K562 (cell line): ENCODE data around the gene ZNF48. TPM values are rescaled to one million over a fixed set of nuclear protein-coding genes. Genes with fewer than 3 reads are reported as not detected.

Experiments used
- BHLHE40 ChIP-seq: IDR thresholded peaks from 2 replicates; pipeline ENCODE4 v1.6.1; 2011; ENCODE audit warnings: low read length, improper control_type of control experiment
- HMG20B ChIP-seq: fragments of 250-450 bp; sonication (Bioruptor Pico); IDR thresholded peaks from 2 replicates; pipeline ENCODE4 v1.5.0; 2021; ENCODE audit warnings: mild to moderate bottlenecking
- NONO ChIP-seq, 2 experiments: fragments of 200-400 bp in 1 of 2; fragments of 450-650 bp in 1 of 2; formaldehyde crosslinking in 1 of 2; IDR thresholded peaks; 2 replicates each; pipeline ENCODE4 v1.6.1; 2017; ENCODE audit warnings: low read depth in 2 of 2, mild to moderate bottlenecking in 2 of 2, moderate library complexity in 2 of 2, low read length in 1 of 2
- NR2C2 ChIP-seq, 2 experiments: fragments of 200-800 bp in 1 of 2; sonication (Bioruptor generic) in 1 of 2; sonication (generic) in 1 of 2; formaldehyde crosslinking in 1 of 2; IDR thresholded peaks; 2 replicates each; pipeline versions ENCODE4 v1.6.1 to v1.8.0; 2016 to 2022; ENCODE audit warnings: mild to moderate bottlenecking in 1 of 2, missing compliant biosample characterization in 1 of 2, missing genetic modification characterization in 1 of 2, missing genetic modification reagents in 1 of 2
- RHOXF2B ChIP-seq: fragments of 250-450 bp; sonication (Bioruptor Pico); conservative IDR thresholded peaks from 2 replicates; pipeline ENCODE4 v1.5.1; 2021
- SUPT5H ChIP-seq: fragments of 450-650 bp; IDR thresholded peaks from 2 replicates; pipeline ENCODE4 v1.6.1; 2016
- TOE1 ChIP-seq, 2 experiments: fragments of 450-650 bp in 1 of 2; sonication (generic) in 1 of 2; formaldehyde crosslinking in 1 of 2; IDR thresholded peaks; 2 replicates each; pipeline versions ENCODE4 v1.7.1 to v1.8.0; 2016 to 2022; ENCODE audit warnings: borderline replicate concordance in 2 of 2, mild to moderate bottlenecking in 2 of 2, antibody characterized with exemption in 1 of 2, inconsistent platforms in 1 of 2, low read depth in 1 of 2, missing genetic modification reagents in 1 of 2, moderate library complexity in 1 of 2
- ZBTB7A ChIP-seq: IDR thresholded peaks from 2 replicates; pipeline ENCODE4 v1.6.1; 2011; ENCODE audit warnings: low read depth, mild to moderate bottlenecking, low read length, moderate library complexity, borderline replicate concordance; ENCODE audit not compliant: control insufficient read depth
- ZFP36 ChIP-seq: fragments of 150-350 bp; IDR thresholded peaks from 2 replicates; pipeline ENCODE4 v1.6.1; 2018; ENCODE audit warnings: low read length, low read depth; ENCODE audit not compliant: partially characterized antibody
- polyA plus RNA-seq, 8 experiments: library from polyadenylated mRNA; depleted of rRNA in 4 of 8; stranded (reverse) in 5 of 8; unstranded in 3 of 8; fragments of >200 nt; fragmentation: Nextera tagmentation in 2 of 8; fragmentation: Illumina TruSeq in 1 of 8; extraction: Ambion mirVana in 2 of 8; extraction: Trizol in 1 of 8; gene quantifications; 2 replicates each; pipeline versions ENCODE4 v1.2.1 to v1.2.3, GENCODE V29; 2011 to 2014; ENCODE audit warnings: inconsistent platforms in 1 of 8, missing spikeins in 1 of 8
- total RNA-seq, 7 experiments: library from RNA; depleted of rRNA in 6 of 7; stranded (reverse); fragments of >200 nt in 6 of 7; fragmentation: Illumina TruSeq in 2 of 7; extraction: Trizol in 2 of 7; gene quantifications; 2 replicates each; pipeline versions ENCODE4 v1.2.1 to v1.2.3, GENCODE V29; 2011 to 2021; ENCODE audit warnings: low replicate concordance in 1 of 7
- TF ChIP-seq, protein P1 (sequence below): fragments of 250-450 bp; sonication (Bioruptor Pico); IDR thresholded peaks from 2 replicates; pipeline ENCODE4 v1.4.0; 2020; ENCODE audit warnings: mild to moderate bottlenecking, moderate library complexity
- TF ChIP-seq, protein P2 (sequence below): fragments of 200-800 bp; sonication (Bioruptor generic); IDR thresholded peaks from 2 replicates; pipeline ENCODE4 v1.6.1; 2017; ENCODE audit warnings: missing genetic modification characterization, missing compliant biosample characterization
- TF ChIP-seq, protein P3 (sequence below): fragments of 450-650 bp; formaldehyde crosslinking; IDR thresholded peaks from 2 replicates; pipeline ENCODE4 v1.4.0; 2022; ENCODE audit warnings: missing genetic modification characterization
- TF ChIP-seq, protein P4 (sequence below): fragments of 250-450 bp; sonication (Bioruptor Pico); IDR thresholded peaks from 2 replicates; pipeline ENCODE4 v1.5.0; 2021
- TF ChIP-seq, protein P5 (sequence below): fragments of 250-450 bp; sonication (Bioruptor Pico); IDR thresholded peaks from 2 replicates; pipeline ENCODE4 v1.5.0; 2021
- TF ChIP-seq, protein P6 (sequence below): sonication (generic); formaldehyde crosslinking; IDR thresholded peaks from 2 replicates; pipeline ENCODE4 v1.8.0; 2022; ENCODE audit warnings: mild to moderate bottlenecking, missing genetic modification reagents

ZNF48 gene
- total and polyA plus RNA-seq, 9 of the 15 experiments (the other 6 are each of a cell fraction or from before 2014, with no cell fraction given), result 0.38 to 11.6 (median 4.7) TPM

DNA sequence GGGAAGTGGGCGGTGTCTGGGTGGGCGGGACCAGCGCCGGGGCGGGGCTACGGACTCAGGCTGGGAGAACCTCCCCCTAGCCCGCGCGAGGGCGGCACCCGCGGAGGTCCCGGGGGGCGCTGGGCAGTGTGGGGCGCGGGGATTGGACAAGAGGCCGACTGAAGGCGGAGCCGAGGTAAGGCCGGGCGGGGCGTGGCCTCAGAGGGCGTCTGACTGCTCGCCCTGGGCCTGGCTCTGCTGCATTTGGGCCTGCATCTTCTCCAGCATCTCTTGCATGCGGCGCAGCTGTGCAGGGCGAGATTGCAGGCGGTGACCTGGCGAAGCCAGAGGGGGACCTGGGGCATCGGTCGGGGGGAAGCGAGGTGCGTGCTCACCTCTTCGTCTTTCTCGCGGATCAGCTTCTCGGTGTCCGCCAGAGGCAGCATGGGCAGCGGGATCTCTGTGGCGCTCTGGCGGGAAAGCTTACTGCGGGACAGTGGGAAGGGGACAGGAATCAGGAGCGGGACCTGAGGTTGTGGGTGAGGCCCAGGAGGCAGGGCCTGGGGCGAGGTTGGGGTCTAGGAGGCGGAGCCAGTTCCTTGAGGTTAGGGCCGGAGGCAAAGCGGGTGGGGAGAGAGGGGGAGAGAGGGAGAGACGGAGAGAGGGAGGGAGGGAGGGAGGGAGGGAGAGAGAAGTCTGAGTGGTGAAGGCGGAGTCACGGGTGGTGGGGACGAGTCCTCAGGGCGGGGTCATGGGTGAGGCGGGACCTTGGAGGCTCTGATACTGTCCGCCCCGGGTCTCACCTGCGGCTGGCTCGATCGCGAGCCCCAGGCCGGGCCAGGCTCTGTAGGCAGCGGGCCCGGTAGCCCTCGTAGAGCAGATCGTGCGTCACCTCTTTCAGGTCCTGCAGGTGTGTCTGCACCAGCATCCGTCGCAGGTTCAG is 16.7 kb upstream of the ZNF48 start (continued):
- TF ChIP-seq, protein P1, sequence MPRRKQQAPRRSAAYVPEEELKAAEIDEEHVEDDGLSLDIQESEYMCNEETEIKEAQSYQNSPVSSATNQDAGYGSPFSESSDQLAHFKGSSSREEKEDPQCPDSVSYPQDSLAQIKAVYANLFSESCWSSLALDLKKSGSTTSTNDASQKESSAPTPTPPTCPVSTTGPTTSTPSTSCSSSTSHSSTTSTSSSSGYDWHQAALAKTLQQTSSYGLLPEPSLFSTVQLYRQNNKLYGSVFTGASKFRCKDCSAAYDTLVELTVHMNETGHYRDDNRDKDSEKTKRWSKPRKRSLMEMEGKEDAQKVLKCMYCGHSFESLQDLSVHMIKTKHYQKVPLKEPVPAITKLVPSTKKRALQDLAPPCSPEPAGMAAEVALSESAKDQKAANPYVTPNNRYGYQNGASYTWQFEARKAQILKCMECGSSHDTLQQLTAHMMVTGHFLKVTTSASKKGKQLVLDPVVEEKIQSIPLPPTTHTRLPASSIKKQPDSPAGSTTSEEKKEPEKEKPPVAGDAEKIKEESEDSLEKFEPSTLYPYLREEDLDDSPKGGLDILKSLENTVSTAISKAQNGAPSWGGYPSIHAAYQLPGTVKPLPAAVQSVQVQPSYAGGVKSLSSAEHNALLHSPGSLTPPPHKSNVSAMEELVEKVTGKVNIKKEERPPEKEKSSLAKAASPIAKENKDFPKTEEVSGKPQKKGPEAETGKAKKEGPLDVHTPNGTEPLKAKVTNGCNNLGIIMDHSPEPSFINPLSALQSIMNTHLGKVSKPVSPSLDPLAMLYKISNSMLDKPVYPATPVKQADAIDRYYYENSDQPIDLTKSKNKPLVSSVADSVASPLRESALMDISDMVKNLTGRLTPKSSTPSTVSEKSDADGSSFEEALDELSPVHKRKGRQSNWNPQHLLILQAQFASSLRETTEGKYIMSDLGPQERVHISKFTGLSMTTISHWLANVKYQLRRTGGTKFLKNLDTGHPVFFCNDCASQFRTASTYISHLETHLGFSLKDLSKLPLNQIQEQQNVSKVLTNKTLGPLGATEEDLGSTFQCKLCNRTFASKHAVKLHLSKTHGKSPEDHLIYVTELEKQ (CRISPR knock-in tag), result no peak
- peak; percentile 36; the same call in 1 of the 2 replicates for TF ChIP-seq TOE1 (IDR thresholded peaks at IDR 0.05; ENCODE audit: borderline replicate concordance)
- 0 out of 2 replicates have a peak, but pooled peaks have one; percentile 67 for TF ChIP-seq TOE1 (CRISPR knock-in tag; IDR thresholded peaks at IDR 0.05; ENCODE audit: borderline replicate concordance, low read depth)
- no peak for TF ChIP-seq RHOXF2B (CRISPR knock-in tag)
- TF ChIP-seq, protein P2, sequence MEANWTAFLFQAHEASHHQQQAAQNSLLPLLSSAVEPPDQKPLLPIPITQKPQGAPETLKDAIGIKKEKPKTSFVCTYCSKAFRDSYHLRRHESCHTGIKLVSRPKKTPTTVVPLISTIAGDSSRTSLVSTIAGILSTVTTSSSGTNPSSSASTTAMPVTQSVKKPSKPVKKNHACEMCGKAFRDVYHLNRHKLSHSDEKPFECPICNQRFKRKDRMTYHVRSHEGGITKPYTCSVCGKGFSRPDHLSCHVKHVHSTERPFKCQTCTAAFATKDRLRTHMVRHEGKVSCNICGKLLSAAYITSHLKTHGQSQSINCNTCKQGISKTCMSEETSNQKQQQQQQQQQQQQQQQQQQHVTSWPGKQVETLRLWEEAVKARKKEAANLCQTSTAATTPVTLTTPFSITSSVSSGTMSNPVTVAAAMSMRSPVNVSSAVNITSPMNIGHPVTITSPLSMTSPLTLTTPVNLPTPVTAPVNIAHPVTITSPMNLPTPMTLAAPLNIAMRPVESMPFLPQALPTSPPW (CRISPR knock-in tag), result peak; percentile 57
- TF ChIP-seq, protein P3, sequence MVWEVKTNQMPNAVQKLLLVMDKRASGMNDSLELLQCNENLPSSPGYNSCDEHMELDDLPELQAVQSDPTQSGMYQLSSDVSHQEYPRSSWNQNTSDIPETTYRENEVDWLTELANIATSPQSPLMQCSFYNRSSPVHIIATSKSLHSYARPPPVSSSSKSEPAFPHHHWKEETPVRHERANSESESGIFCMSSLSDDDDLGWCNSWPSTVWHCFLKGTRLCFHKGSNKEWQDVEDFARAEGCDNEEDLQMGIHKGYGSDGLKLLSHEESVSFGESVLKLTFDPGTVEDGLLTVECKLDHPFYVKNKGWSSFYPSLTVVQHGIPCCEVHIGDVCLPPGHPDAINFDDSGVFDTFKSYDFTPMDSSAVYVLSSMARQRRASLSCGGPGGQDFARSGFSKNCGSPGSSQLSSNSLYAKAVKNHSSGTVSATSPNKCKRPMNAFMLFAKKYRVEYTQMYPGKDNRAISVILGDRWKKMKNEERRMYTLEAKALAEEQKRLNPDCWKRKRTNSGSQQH (CRISPR knock-in tag), result 0 out of 2 replicates have a peak, but pooled peaks have one; percentile 39
- TF ChIP-seq ZBTB7A, result peak; percentile 98
- TF ChIP-seq, protein P4, sequence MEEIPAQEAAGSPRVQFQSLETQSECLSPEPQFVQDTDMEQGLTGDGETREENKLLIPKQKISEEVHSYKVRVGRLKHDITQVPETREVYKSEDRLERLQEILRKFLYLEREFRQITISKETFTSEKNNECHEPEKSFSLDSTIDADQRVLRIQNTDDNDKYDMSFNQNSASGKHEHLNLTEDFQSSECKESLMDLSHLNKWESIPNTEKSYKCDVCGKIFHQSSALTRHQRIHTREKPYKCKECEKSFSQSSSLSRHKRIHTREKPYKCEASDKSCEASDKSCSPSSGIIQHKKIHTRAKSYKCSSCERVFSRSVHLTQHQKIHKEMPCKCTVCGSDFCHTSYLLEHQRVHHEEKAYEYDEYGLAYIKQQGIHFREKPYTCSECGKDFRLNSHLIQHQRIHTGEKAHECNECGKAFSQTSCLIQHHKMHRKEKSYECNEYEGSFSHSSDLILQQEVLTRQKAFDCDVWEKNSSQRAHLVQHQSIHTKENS (CRISPR knock-in tag), result no peak
- peak; percentile 78 for TF ChIP-seq SUPT5H
- TF ChIP-seq, protein P5, sequence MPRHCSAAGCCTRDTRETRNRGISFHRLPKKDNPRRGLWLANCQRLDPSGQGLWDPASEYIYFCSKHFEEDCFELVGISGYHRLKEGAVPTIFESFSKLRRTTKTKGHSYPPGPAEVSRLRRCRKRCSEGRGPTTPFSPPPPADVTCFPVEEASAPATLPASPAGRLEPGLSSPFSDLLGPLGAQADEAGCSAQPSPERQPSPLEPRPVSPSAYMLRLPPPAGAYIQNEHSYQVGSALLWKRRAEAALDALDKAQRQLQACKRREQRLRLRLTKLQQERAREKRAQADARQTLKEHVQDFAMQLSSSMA, result 0 out of 2 replicates have a peak, but pooled peaks have one; percentile 63
- TF ChIP-seq ZFP36, result no peak
- TF ChIP-seq BHLHE40, result no peak
- TF ChIP-seq, protein P6, sequence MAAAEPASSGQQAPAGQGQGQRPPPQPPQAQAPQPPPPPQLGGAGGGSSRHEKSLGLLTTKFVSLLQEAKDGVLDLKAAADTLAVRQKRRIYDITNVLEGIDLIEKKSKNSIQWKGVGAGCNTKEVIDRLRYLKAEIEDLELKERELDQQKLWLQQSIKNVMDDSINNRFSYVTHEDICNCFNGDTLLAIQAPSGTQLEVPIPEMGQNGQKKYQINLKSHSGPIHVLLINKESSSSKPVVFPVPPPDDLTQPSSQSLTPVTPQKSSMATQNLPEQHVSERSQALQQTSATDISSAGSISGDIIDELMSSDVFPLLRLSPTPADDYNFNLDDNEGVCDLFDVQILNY, result peak; percentile 82
- peak; percentile 84 for TF ChIP-seq NR2C2 (CRISPR knock-in tag; IDR thresholded peaks at IDR 0.05)
- peak; percentile 44; the same call in 1 of the 2 replicates for TF ChIP-seq NR2C2 (tag; IDR thresholded peaks at IDR 0.05)
- TF ChIP-seq NONO (IDR thresholded peaks at IDR 0.05; ENCODE audit: low read depth in 2 of 2, low read length in 1 of 2), result no peak
- TF ChIP-seq HMG20B (CRISPR knock-in tag), result no peak
